ENCODE data around the gene SPRYD7.

SPRYD7 gene

GRCh38 chr13:49874430-49874829, 61.7 kb downstream of the SPRYD7 start:
- DNase-seq (ENCODE audit: extremely low spot score): no peak
- POLR2A ChIA-PET: no interaction called here
- CTCF ChIA-PET: no interaction called here
- TF ChIP-seq, protein P1, sequence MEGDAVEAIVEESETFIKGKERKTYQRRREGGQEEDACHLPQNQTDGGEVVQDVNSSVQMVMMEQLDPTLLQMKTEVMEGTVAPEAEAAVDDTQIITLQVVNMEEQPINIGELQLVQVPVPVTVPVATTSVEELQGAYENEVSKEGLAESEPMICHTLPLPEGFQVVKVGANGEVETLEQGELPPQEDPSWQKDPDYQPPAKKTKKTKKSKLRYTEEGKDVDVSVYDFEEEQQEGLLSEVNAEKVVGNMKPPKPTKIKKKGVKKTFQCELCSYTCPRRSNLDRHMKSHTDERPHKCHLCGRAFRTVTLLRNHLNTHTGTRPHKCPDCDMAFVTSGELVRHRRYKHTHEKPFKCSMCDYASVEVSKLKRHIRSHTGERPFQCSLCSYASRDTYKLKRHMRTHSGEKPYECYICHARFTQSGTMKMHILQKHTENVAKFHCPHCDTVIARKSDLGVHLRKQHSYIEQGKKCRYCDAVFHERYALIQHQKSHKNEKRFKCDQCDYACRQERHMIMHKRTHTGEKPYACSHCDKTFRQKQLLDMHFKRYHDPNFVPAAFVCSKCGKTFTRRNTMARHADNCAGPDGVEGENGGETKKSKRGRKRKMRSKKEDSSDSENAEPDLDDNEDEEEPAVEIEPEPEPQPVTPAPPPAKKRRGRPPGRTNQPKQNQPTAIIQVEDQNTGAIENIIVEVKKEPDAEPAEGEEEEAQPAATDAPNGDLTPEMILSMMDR (IDR thresholded peaks at IDR 0.05; ENCODE audit: control extremely low read depth, extremely low read depth, low read depth, missing control alignments): no peak

GRCh38 chr13:49869519-49869918, 66.6 kb downstream of the SPRYD7 start:
- DNase-seq (ENCODE audit: extremely low spot score): no peak
- ChIA-PET POLR2A (interaction anchor here (0.5 kb wide), 1 partner anchor 64 kb away, joined by 4 read pairs; no protein-coding TSS in a partner anchor), CTCF (interaction anchor here (0.9 to 1.8 kb wide), 3 partner anchors 9 to 21 kb away, joined by 3 to 5 read pairs (median 3); no protein-coding TSS in a partner anchor)
- TF ChIP-seq, protein P1 (IDR thresholded peaks at IDR 0.05; ENCODE audit: control extremely low read depth, extremely low read depth, low read depth, missing control alignments): no peak

- POLR2A ChIA-PET: no interaction called here
- no peak for DNase-seq (ENCODE audit: extremely low spot score)
- CTCF ChIA-PET: no interaction called here
- TF ChIP-seq, protein P1 (IDR thresholded peaks at IDR 0.05; ENCODE audit: control extremely low read depth, extremely low read depth, low read depth, missing control alignments): no peak
These were observed 68.3 kb downstream of the SPRYD7 start for GRCh38 chr13:49867834-49868233.

DNA sequence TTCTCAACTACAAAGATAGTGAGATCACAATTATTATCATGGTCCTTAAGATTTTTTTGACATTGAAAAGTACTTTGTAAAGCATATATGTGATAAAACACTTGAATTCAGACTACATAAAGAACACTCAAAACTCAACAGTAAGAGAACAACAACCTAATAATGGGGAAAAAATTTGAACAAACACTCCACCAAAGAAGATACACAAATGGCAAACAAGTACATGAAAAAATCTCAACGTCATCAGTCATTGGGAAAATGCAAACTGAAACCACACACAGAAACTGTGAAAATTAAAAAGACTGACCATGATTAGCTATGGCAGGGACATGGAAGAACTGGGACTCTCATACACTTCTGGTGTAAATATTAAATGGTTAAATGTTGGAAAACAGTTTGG, 70.9 kb downstream of the SPRYD7 start:
- no peak for DNase-seq (ENCODE audit: extremely low spot score)
- ChIA-PET POLR2A (no interaction called here), CTCF (interaction anchor here (0.7 to 1.9 kb wide), 2 partner anchors 8 to 14 kb away, joined by 3 to 4 read pairs; no protein-coding TSS in a partner anchor)
- TF ChIP-seq, protein P1 (IDR thresholded peaks at IDR 0.05; ENCODE audit: control extremely low read depth, extremely low read depth, low read depth, missing control alignments): no peak

- no peak for DNase-seq (ENCODE audit: extremely low spot score)
- CTCF ChIA-PET: interaction anchor here (1.0 to 1.3 kb wide), 2 partner anchors 8 to 47 kb away, joined by 3 read pairs; no protein-coding TSS in a partner anchor
- TF ChIP-seq, protein P1 (IDR thresholded peaks at IDR 0.05; ENCODE audit: control extremely low read depth, extremely low read depth, low read depth, missing control alignments): no peak
- POLR2A ChIA-PET: no interaction called here
These were observed 71.6 kb downstream of the SPRYD7 start for GRCh38 chr13:49864509-49864908.
